GM21390 (cell line): Measurements from ENCODE around the gene FYN.
"Not testable (repeated sequence)": the region's sequence is repeated elsewhere in the genome, so short reads cannot be mapped to it uniquely, and the experiment has no call there.

ENCODE experiments used
- ATAC-seq: cut with Tn5 transposase; IDR thresholded peaks from one replicate; pipeline ENCODE4 v1.9.1; 2021; ENCODE audit not compliant: unreplicated experiment

The FYN gene

DNA sequence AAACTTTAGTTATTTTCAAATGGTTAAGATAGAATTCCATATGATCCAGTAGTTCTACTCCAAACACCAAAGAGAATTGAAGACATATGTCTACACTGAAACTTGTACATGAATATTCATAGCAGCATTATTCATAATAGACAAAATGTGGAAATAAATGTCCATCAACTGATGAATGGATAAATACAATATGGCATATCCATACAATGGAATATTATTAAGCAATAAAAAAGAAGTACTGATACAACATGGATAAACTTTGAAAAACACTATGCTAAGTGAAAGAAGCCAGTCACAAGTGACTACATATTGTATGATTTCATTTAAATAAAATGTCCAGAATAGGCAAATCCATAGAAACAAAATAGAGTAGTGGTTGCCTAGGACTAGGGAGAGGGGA lies 234.0 kb downstream of the FYN start:
- no peak for ATAC-seq

DNA sequence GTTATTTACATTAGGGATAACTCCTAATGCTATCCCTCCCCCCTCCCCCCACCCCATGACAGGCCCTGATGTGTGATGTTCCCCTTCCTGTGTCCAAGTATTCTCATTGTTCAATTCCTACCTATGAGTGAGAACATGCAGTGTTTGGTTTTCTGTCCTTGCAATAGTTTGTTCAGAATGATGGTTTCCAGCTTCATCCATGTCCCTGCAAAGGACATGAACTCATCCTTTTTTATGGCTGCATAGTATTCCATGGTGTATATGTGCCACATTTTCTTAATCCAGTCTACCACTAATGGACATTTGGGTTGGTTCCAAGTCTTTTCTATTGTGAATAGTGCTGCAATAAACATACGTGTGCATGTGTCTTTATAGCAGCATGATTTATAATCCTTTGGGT lies 238.3 kb downstream of the FYN start:
- not testable (repeated sequence) for ATAC-seq

DNA sequence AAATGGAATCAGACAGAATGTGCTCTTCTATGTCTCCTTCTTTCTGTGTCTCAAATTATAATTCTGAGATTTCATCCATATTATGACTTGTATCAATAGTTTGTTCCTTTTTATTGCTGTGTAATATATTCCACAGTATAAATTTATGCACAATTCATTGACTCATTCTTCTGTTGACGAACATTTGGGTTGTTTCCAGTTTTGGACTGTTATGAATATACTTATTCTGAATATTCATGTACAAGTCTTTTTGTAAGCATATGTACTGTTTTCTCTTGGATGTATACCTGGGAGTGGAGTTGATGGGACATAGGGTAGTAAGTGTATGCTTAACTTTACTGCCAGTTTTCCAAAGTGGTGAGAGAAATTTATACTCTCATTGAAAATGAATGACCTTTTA lies 239.4 kb downstream of the FYN start:
- no peak for ATAC-seq

DNA sequence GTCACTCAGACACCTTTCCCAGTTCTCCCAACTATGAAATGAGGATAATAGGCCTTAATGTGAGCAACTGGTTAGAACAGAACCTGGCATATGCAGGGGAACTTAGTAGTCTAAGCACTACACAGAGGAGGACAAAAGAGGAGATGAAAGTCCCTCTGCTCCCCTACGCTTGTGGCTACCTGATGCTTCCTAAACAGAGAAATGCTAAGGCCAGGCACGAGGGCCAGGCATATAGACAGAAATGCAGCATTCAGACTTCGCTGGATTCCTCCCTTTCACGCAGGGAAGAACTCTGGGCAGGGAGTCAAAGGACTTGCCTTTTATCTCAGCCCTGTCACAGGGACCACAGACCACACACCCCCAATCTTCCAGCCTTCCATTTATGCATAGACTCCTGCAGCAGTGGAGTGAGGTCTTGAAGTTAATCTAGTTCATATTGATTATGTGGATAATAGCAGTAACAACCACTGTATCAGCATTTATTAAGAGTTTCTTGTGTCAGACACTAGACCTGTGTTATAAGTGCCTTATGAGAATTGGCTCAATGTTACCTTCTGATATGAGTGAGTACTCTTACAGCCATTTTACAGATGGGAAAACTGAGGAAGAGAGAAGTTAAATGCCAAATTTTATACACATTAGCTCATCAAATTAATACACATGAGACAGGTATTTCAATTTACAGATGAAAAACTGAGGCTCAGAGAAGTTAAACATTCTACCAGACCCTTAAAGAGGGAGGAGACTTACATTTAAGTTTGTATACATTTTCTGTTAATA lies 240.6 kb downstream of the FYN start:
- no peak for ATAC-seq

DNA sequence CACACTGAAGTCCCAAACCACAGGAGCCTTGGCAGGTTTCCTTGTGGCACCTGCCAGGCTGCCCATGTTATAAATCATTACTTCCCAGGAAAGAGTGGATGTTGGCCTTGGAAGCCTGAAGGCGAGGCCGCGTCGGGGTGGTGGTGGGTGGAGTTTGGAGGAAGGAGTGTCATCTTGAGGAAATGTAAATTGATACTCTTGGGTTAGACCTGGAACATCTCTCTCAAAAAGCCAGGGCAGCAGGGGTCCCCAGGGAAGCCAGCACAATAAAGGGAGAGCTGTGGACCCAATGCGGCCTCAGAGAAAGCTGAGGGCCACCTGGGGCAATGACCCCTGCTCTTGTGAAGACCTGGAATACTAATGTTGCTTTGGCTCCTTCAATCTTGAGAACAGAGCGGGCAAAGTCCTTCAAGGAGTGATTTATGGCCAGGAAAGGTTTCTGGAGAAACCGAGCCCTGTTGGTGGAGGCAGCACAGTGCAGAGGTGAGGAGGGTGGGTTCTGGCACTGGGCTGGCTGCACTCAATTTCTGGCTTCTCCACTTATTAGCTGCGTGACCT lies 241.3 kb downstream of the FYN start:
- no peak for ATAC-seq

DNA sequence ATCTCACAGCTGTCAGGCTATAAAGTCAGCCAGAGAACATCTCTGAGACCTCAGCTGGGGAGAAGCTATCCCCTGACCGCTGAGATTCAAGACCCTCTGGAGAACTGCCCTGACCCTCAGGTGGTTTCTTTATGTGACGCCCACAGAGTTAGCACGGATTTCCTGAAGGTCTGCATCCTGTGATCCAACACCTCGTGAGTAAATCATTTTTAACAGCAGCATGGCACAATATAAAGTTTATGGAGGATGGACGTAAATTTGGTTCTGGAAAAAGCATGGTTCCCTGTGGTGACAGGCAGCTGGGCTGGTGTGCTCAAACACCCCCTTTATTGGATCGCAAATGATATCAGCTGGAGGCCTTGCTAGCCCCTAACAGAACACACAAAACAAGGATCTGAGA lies 242.2 kb downstream of the FYN start:
- ATAC-seq, result no peak

DNA sequence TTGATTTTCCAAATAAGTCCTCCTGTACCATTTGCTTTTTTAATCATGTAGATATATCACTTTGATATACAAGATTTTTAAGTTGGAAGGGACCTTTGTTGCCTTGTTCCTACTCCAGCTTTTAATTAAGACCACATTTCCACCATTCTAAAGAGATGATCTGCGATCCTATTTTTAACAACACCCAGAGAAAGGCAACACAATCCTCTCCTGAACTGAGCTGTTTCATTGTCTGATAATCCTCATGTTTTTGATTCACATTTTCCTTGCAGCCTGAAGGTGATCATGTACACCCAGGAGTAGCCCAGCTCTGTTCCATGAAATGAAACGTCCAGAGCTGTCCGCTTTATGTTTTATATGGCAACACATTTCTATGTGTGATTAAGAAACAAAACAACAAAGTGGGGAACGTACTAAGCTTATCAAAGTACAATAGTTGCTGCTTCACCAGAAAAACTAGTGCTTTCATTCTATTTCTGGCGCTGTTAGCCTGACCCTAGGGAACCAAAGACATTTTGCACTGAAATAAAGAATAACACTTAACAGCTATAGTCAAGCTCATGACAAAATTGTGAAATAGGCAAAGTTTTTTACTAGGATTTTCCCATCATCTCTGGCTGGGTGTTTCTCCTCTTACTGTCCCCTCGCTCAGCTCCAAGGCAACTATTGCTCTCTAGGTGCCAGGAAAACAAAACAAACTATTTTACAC lies 245.0 kb downstream of the FYN start:
- no peak for ATAC-seq

DNA sequence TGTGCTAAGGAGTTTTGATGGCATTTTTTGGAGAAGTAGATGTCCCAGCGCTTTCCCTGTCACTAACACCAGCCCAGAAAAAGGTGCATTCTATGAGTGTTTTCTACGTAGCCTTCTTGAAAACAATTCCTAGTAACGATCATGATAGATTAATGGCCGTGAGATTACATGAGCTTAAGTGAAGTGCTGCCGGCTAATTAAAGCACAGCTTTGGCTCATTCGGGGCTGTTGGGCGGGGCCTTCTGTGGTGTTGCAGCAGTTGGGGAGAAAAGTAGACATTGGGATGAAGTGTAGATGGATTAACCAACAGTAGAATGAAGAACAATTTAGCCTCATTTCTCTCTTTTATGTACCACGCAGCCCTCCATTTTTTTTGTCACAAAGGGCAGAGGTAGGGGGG lies 246.8 kb downstream of the FYN start:
- no peak for ATAC-seq

DNA sequence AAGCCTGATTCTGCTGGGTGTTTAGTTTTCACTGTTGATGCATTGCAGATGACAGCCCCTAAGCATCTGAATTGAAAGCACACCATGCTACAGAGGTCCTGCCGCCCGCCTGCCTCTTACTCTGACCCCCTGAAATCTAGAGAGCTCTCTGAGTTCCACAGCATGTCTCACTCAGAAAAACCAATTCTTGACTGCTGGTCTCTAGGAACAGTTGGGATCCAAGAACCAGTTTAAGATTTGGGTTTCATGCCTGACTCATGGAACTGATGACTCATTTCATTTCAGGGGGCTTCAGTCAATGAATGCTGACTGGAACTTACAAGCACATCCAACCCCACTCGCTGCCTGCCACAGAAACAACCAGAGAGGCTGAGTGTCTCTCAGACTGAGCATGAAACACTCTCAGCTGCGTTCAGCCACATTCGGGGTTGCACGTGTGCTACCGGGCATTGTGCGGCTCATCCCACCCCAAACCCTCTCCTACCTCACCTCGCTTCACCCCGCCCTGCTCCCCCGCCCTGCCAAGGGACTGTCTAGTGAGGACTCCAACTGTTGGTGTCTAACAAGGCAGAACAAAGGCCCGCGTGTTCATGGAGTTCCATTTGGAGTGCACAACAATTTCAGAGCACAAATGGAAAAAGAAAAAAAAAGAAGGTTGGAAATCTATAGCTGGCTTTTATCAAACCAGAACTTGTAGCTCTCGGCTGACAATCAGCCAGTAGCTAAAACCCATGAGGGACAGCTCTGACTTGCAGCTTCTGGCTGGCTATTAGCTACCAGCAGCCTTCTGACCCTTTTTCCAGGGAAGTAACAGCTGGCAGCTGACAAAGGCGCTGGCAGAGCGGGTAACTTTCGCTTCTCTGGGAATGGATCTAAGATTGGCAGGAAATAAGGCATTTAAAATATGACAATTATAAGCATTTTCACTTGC lies 247.5 kb downstream of the FYN start:
- no peak for ATAC-seq

DNA sequence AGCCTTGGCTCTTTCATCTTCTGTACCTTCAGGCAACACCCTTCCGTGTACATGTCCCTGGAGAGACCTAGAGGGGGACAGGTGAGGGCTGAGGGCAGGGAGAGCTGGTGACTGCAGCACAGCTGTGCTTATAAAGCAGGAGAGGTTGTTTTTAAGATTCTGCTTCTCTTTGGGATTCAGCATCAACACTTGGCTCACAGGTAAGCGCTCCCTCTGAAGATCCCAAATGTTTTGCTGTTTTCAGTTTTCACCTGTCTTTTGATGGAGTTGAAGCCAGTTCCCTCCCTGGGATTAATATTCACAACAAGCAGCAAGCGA lies 248.2 kb downstream of the FYN start:
- no peak for ATAC-seq

DNA sequence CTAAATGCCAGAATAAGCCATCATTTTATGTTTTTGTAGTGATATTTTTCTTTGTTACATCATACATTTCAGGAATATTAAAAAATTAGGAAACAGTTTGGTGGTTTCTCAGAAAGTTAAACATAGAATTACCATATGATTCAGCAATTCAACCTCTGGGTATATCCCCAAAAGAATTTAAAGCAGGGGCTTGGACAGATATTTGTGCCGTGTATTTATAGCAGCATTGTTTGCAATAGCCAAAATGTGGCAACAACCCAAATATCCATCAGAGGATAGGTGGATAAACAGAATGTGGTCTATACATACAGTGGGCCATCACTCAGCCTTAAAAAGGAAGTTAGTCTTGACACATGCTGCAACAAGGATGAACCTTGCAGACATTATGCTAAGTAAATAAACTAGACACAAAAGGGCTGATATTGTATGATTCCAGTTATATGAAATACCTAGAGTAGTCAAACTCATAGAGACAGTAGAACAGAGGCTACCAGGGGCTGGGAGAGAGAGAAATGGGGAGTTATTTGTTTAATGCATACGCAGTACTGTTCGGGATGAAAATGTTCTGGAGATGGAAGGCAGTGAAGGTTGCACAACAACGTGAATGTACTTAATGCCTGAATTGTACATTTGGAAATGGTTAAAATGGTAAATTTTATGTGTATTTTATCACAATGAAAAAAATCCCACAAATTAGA lies 248.7 kb downstream of the FYN start:
- ATAC-seq, result no peak

DNA sequence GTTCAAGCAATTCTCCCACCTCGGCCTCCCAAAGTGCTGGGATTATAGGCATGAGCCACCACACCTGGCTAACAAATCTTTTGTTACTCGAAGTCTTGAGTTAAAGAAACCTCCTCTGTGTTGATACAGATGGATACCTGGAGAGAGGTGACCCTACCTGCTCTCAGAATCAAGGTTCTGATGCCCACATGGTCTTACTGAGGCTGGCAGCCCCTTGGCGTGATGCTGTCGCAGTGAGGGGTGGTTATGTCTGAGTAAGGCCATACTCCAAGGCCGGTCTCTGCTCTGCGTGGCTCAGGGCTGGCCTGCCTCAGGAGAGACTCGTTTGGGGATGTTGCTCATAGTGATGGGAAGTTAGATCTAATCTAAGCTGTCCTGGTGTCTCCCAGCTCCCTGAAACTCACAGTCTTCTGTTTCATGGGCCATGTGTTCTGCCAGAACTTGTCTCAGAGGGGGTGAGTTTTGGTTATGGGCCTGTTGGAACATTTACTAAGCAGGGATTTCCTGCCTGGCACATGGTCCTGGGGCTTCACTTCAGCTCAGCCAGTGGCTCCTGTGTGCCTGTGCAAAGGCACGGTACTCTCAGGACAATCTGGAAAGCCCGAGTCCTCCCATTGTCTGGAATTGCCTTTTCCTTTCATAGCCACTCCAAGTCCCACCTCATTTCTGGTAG lies 250.1 kb downstream of the FYN start:
- no peak for ATAC-seq

DNA sequence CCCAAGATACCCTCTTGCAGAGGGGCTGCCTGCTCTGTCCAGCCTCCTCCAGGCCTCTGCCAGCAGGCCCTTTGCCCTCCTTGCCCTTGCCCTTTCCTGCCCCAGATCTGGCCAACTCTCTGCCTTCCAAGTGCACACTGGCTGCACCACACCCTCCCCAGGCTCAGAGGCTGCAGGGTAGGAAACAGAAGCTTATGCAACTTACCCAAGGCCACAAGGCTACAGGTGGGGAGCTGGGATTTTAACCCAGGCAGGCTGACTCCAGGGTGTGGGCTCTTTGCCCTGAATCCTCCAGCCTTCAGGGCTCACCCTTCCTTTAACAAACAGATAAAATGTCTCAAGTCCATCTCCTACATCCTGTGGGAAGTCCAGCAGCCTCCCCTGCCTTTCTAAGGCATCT lies 253.1 kb downstream of the FYN start:
- ATAC-seq, result no peak

DNA sequence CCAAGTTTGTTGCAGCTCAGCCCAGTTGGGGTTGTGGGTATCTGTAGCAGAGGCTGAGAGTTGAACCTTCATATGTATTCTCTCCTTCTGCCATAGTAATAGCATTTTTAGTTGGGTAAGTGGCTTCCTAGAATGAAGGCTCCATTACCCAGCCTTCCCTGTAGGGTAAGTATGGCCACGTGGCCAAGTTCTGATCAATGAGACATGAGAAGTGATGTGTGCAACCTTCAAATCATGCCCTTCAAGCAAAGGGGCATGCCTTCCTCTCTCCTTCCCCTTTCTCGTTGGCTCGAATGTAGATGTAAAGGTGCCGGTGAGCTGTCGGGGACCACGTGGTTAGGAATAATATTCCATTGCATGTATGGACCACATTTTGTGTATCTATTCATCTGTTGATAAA lies 254.8 kb downstream of the FYN start:
- ATAC-seq, result no peak

DNA sequence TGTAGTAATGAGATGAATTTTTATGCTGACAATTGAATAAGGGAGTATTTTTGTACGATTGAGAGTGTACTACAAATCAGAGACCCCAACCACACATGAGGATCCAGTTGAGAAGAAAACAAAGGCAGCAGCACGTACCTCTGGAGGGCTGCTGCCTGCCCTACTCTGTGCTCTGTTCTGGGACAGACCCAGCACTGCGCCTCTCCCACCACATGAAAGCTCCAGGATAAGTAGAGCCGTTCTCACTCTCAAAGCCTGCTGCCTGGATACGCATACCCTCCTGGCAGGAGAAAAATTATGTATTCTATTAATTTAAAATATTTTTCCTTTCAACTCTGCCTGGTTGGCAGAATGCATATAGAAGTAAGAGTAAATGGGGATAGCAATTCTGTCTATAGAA lies 256.1 kb downstream of the FYN start:
- ATAC-seq, result no peak

DNA sequence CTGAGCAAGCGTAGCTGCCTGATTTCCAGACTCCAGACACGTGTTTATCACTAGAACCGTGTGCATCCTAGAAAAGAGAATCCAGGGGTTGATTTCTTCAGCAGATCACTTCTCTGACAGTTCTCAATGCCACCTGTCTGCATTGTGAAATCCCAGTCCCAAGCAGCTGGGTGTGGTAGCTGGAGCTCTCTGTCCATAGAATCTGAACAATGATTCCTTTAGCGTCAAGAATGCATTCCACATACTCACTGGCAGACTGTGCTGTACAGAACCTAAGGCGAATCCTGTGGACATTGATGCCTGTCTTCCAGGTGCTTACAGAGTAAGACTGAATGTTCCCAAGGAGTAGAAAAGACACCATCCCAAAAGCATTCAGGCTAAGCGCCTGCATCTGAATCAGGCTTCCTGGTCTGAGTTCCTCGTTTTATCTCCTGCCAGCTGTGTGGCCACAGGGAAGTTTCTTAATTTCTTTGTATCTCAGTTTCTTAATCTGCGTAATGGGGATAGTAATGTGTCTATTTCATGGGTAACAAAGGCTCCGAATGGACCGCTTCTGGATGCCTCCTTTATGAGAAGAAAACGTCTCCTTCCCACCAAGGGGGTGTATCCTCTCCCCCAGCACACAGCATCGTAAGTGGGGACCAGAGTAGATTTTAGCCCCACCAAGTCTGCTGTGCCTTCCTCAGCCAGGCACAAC lies 257.2 kb downstream of the FYN start:
- no peak for ATAC-seq

DNA sequence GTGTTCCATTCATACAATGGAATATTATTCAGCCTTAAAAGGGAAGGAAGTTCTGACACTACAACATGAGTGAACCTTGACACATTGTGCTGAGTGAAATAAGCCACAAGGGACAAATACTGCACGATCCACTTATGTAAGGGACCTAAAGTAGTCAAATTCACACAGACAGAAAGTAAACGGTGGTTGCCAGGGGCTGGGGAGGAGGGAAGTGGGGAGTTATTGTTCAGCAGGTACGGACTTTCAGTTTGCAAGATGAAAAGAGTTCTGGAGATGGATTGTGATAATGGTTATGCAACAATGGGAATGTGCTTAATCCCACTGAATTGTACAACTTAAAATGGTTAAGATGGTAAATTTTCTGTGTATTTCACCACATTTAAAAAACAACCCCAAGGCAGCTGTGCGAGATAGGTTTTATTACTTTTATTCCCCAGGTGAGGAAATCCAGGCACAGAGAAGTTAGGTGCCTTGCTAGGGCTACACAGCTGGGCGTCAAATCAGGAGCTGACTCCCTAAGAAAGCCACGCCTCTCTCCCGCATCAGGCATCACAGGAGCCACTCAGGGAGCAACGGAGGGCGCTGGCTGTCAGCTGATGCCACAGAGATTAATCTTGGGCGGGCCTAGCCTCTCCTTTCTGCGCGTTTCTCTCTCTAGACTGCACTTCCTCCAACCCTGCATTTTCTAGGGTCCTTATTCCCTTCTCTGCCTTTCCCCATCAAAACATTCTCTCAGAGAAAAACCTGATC lies 258.2 kb downstream of the FYN start:
- ATAC-seq, result no peak

DNA sequence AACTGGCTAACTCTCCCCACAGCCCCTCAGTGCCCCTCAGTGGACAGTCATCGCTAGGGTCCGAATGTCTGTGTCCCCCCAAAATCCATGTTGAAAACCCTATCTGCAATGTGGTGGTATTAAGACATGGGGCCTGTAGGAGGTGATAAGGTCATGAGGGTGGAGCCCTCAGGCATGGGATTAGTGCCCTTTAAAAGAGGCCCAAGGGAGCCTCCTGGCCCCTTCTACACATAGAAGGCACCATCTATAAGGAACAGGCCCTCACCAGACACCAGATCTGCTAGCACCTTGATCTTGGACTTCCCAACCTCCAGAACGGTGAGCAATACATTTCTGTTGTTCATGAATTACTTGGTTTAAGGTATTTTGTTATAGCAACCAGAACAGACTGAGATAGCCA lies 260.9 kb downstream of the FYN start:
- no peak for ATAC-seq

DNA sequence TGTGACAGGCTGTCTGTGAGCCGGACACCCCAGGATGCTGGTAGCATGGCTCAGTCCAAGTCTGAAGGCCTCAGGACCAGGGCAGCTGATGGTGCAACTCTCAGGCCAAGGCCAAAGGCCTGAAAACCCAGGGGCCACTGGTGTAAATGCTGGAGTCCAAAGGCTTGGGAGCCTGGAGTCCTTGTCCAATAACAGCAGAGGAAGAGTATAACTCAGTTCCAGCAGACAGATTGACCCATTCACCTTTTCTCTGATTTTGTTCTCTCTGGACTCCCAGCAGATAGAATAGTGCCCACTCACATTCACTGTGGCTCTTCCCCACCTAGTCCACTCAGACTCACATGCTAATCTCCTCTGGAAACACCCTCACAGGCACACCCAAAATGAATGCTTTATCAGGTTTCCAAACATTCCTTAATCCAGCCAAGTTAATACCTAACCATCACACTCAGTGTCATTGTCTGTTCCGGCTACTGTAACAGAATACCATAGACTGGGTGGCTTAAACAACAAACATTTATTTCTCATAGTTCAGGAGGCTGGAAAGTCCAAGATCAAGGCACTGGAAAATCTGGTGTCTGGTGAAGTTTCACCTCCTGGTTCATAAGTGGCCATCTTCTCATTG lies 262.6 kb downstream of the FYN start:
- ATAC-seq, result no peak
